K562 (cell line): ENCODE measurements around the gene GMPR. TPM values are rescaled to one million over a fixed set of nuclear protein-coding genes. Genes with fewer than 3 reads are reported as not detected.

Source experiments
- ASH1L ChIP-seq: fragments of 450-650 bp; IDR thresholded peaks from 2 replicates; pipeline ENCODE4 v1.6.1; 2018; ENCODE audit warnings: borderline replicate concordance, mild to moderate bottlenecking, low read depth; ENCODE audit not compliant: partially characterized antibody
- CAMTA2 ChIP-seq: fragments of 250-450 bp; sonication (Bioruptor Pico); conservative IDR thresholded peaks from 2 replicates; pipeline ENCODE4 v1.5.1; 2022
- CBFB ChIP-seq: sonication (generic); formaldehyde crosslinking; IDR thresholded peaks from 2 replicates; pipeline ENCODE4 v1.4.0; 2020; ENCODE audit warnings: mild to moderate bottlenecking, missing genetic modification reagents
- CCAR2 ChIP-seq: fragments of 200-400 bp; formaldehyde crosslinking; IDR thresholded peaks from 2 replicates; pipeline ENCODE4 v1.6.1; 2017; ENCODE audit warnings: mild to moderate bottlenecking, low read depth, low read length
- CEBPG ChIP-seq, 3 experiments: fragments of 200-800 bp in 1 of 3; sonication (Bioruptor generic) in 1 of 3; sonication (generic) in 1 of 3; formaldehyde crosslinking in 1 of 3; IDR thresholded peaks in 2 of 3; conservative IDR thresholded peaks in 1 of 3; 2 replicates each; pipeline versions ENCODE4 v1.6.1 to v1.8.0; 2016 to 2022; ENCODE audit warnings: missing compliant biosample characterization in 2 of 3, missing genetic modification characterization in 2 of 3, mild to moderate bottlenecking in 1 of 3, missing genetic modification reagents in 1 of 3
- ETV1 ChIP-seq: fragments of 450-650 bp; conservative IDR thresholded peaks from 2 replicates; pipeline ENCODE4 v1.6.1; 2016; ENCODE audit warnings: missing genetic modification characterization, control low read depth, low read depth, missing compliant biosample characterization
- ETV6 ChIP-seq, 3 experiments: fragments of 150-350 bp in 1 of 3; sonication (generic) in 1 of 3; formaldehyde crosslinking in 1 of 3; IDR thresholded peaks; 2 replicates each; pipeline versions ENCODE4 v1.6.1 to v1.8.0; 2014 to 2022; ENCODE audit warnings: borderline replicate concordance in 2 of 3, low read depth in 2 of 3, antibody characterized with exemption in 1 of 3, low read length in 1 of 3, mild to moderate bottlenecking in 1 of 3, missing genetic modification reagents in 1 of 3
- HDAC8 ChIP-seq: fragments of 450-650 bp; IDR thresholded peaks from 2 replicates; pipeline ENCODE4 v1.6.1; 2016; ENCODE audit warnings: mild to moderate bottlenecking, missing genetic modification characterization, moderate library complexity, missing compliant biosample characterization
- KAT8 ChIP-seq: fragments of 450-650 bp; IDR thresholded peaks from 2 replicates; pipeline ENCODE4 v1.6.1; 2016; ENCODE audit warnings: low read depth, mild to moderate bottlenecking
- RAD21 ChIP-seq, 2 experiments: fragments of 250-450 bp in 1 of 2; fragments of 450-650 bp in 1 of 2; sonication (Bioruptor Pico) in 1 of 2; formaldehyde crosslinking in 1 of 2; IDR thresholded peaks in 1 of 2; conservative IDR thresholded peaks in 1 of 2; 2 replicates each; pipeline versions ENCODE4 v1.4.0 to v1.8.0; 2020 to 2022; ENCODE audit warnings: mild to moderate bottlenecking in 2 of 2, moderate library complexity in 1 of 2
- RUNX1 ChIP-seq: sonication (generic); IDR thresholded peaks from 2 replicates; pipeline ENCODE4 v1.6.1; 2016; ENCODE audit warnings: antibody characterized with exemption, low read depth
- SMARCA5 ChIP-seq: fragments of 450-650 bp; IDR thresholded peaks from 2 replicates; pipeline ENCODE4 v1.6.1; 2016
- SMARCB1 ChIP-seq: IDR thresholded peaks from 2 replicates; pipeline ENCODE4 v1.6.1; 2011; ENCODE audit warnings: improper control_type of control experiment, low read depth; ENCODE audit not compliant: insufficient read length
- SPI1 ChIP-seq: IDR thresholded peaks from 2 replicates; pipeline ENCODE4 v1.6.1; 2011; ENCODE audit warnings: low read depth, low read length, control low read depth, borderline replicate concordance
- U2AF1 ChIP-seq: fragments of 200-400 bp; formaldehyde crosslinking; optimal IDR thresholded peaks from 2 replicates; pipeline ENCODE3; 2017; ENCODE audit warnings: mild to moderate bottlenecking, low read depth, low read length, moderate library complexity
- ZFP36 ChIP-seq: fragments of 150-350 bp; IDR thresholded peaks from 2 replicates; pipeline ENCODE4 v1.6.1; 2018; ENCODE audit warnings: low read length, low read depth; ENCODE audit not compliant: partially characterized antibody
- ZNF12 ChIP-seq: sonication (generic); formaldehyde crosslinking; IDR thresholded peaks from 2 replicates; pipeline ENCODE4 v1.4.0; 2020; ENCODE audit warnings: mild to moderate bottlenecking, missing genetic modification reagents
- ZNF175 ChIP-seq: fragments of 200-800 bp; sonication (Bioruptor generic); IDR thresholded peaks from 2 replicates; pipeline ENCODE4 v1.6.1; 2016; ENCODE audit warnings: low read depth, mild to moderate bottlenecking, missing genetic modification characterization, missing compliant biosample characterization
- ZNF589 ChIP-seq: fragments of 200-800 bp; sonication (Bioruptor generic); IDR thresholded peaks from 2 replicates; pipeline ENCODE4 v1.6.1; 2016; ENCODE audit warnings: low read depth, missing genetic modification characterization, missing compliant biosample characterization
- ZNF76 ChIP-seq: fragments of 250-450 bp; sonication (Bioruptor Pico); IDR thresholded peaks from 2 replicates; pipeline ENCODE4 v1.4.0; 2020; ENCODE audit warnings: mild to moderate bottlenecking, moderate library complexity, borderline replicate concordance
- polyA plus RNA-seq, 8 experiments: library from polyadenylated mRNA; depleted of rRNA in 4 of 8; stranded (reverse) in 5 of 8; unstranded in 3 of 8; fragments of >200 nt; fragmentation: Nextera tagmentation in 2 of 8; fragmentation: Illumina TruSeq in 1 of 8; extraction: Ambion mirVana in 2 of 8; extraction: Trizol in 1 of 8; gene quantifications; 2 replicates each; pipeline versions ENCODE4 v1.2.1 to v1.2.3, GENCODE V29; 2011 to 2014; ENCODE audit warnings: inconsistent platforms in 1 of 8, missing spikeins in 1 of 8
- total RNA-seq, 7 experiments: library from RNA; depleted of rRNA in 6 of 7; stranded (reverse); fragments of >200 nt in 6 of 7; fragmentation: Illumina TruSeq in 2 of 7; extraction: Trizol in 2 of 7; gene quantifications; 2 replicates each; pipeline versions ENCODE4 v1.2.1 to v1.2.3, GENCODE V29; 2011 to 2021; ENCODE audit warnings: low replicate concordance in 1 of 7
- TF ChIP-seq, protein P1 (sequence below): fragments of 250-450 bp; sonication (Bioruptor Pico); IDR thresholded peaks from 2 replicates; pipeline ENCODE4 v1.8.0; 2022; ENCODE audit warnings: inconsistent platforms
- TF ChIP-seq, protein P2 (sequence below): sonication (generic); formaldehyde crosslinking; IDR thresholded peaks from 2 replicates; pipeline ENCODE4 v1.8.0; 2022; ENCODE audit warnings: missing genetic modification reagents, mild to moderate bottlenecking, borderline replicate concordance
- TF ChIP-seq, protein P3 (sequence below), 2 experiments: fragments of 450-650 bp in 1 of 2; sonication (generic) in 1 of 2; formaldehyde crosslinking in 1 of 2; IDR thresholded peaks in 1 of 2; conservative IDR thresholded peaks in 1 of 2; 2 replicates each; pipeline versions ENCODE4 v1.6.1 to v1.8.1; 2016 to 2023; ENCODE audit warnings: mild to moderate bottlenecking in 2 of 2, moderate library complexity in 2 of 2, inconsistent platforms in 1 of 2, missing genetic modification reagents in 1 of 2

Gene GMPR
- total and polyA plus RNA-seq, 9 of the 15 experiments (the other 6 are each of a cell fraction or from before 2014, with no cell fraction given): 34.6 to 83.7 (median 49.8) TPM

DNA sequence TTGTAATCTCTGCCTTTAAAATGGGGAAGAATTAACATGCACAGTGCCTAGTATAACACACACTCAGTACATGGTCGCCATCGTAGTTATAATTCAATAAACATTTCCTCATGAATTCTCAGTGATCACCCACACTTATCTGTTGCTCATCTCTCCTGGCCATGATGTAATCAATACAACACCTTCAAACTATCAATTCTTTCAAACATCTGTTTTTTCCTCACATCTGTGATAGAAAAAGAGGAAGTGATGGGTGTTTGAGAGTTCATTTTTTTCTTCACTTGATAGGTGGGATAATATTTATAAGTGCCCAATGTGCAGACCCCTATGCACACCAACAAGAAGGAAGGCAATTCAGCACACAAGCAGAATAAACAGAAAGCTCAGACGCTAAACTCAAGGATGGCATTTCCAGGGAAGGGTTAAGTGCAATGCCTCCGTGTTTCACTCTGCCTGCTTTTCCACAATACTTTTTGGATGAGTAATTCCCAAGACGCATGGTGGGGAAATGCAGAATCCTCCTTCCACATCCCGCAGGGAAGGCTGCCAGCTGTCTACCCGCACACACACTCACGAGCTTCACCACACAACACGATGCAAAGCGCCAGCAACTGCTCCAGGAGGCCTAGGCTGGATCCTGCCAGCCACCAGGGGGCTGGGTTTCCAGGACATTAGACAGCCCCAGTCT is 100.3 kb downstream of the GMPR start (continued):
- TF ChIP-seq, protein P1, sequence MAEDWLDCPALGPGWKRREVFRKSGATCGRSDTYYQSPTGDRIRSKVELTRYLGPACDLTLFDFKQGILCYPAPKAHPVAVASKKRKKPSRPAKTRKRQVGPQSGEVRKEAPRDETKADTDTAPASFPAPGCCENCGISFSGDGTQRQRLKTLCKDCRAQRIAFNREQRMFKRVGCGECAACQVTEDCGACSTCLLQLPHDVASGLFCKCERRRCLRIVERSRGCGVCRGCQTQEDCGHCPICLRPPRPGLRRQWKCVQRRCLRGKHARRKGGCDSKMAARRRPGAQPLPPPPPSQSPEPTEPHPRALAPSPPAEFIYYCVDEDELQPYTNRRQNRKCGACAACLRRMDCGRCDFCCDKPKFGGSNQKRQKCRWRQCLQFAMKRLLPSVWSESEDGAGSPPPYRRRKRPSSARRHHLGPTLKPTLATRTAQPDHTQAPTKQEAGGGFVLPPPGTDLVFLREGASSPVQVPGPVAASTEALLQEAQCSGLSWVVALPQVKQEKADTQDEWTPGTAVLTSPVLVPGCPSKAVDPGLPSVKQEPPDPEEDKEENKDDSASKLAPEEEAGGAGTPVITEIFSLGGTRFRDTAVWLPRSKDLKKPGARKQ (CRISPR knock-in tag): no peak
- peak; percentile 39; the same call in 1 of the 2 replicates for TF ChIP-seq CEBPG (CRISPR knock-in tag; IDR thresholded peaks at IDR 0.05)
- peak in 1 of 2 experiments; percentile 62; a peak in 1 of 4 replicates for TF ChIP-seq CEBPG (tag; conservative IDR thresholded peaks at IDR 0.05 in 1 of 2, IDR thresholded peaks at IDR 0.05 in 1 of 2)
- 0 out of 2 replicates have a peak, but pooled peaks have one; percentile 31 for TF ChIP-seq CBFB (CRISPR knock-in tag)
- no peak for TF ChIP-seq SMARCB1
- TF ChIP-seq ZNF589: peak; percentile 79
- no peak for TF ChIP-seq ZNF12 (CRISPR knock-in tag)
- peak; percentile 22; the same call in 1 of the 2 replicates for TF ChIP-seq ETV1 (tag)
- TF ChIP-seq, protein P2, sequence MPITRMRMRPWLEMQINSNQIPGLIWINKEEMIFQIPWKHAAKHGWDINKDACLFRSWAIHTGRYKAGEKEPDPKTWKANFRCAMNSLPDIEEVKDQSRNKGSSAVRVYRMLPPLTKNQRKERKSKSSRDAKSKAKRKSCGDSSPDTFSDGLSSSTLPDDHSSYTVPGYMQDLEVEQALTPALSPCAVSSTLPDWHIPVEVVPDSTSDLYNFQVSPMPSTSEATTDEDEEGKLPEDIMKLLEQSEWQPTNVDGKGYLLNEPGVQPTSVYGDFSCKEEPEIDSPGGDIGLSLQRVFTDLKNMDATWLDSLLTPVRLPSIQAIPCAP (CRISPR knock-in tag): no peak
- TF ChIP-seq SMARCA5: no peak
- no peak for TF ChIP-seq CCAR2
- TF ChIP-seq, protein P3, sequence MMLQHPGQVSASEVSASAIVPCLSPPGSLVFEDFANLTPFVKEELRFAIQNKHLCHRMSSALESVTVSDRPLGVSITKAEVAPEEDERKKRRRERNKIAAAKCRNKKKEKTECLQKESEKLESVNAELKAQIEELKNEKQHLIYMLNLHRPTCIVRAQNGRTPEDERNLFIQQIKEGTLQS (IDR thresholded peaks at IDR 0.05): peak; percentile 45
- TF ChIP-seq, protein P3 (CRISPR knock-in tag; conservative IDR thresholded peaks at IDR 0.05): no peak
- no peak for TF ChIP-seq KAT8
- TF ChIP-seq ETV6 (IDR thresholded peaks at IDR 0.05; ENCODE audit: borderline replicate concordance in 1 of 2, low read depth in 2 of 2, low read length in 1 of 2): no peak
- no peak for TF ChIP-seq ETV6 (CRISPR knock-in tag; IDR thresholded peaks at IDR 0.05; ENCODE audit: borderline replicate concordance)
- TF ChIP-seq HDAC8: peak; percentile 77; the same call in 1 of the 2 replicates
- peak; percentile 94 for TF ChIP-seq SPI1
- no peak for TF ChIP-seq RUNX1
- peak in 1 of 2 experiments; percentile 39; a peak in 2 of 4 replicates for TF ChIP-seq RAD21 (CRISPR knock-in tag; conservative IDR thresholded peaks at IDR 0.05 in 1 of 2, IDR thresholded peaks at IDR 0.05 in 1 of 2)
- TF ChIP-seq CAMTA2: no peak
- TF ChIP-seq U2AF1: no peak
- TF ChIP-seq ZNF76 (CRISPR knock-in tag): 0 out of 2 replicates have a peak, but pooled peaks have one; percentile 1
- no peak for TF ChIP-seq ASH1L
- no peak for TF ChIP-seq ZFP36
- TF ChIP-seq ZNF175 (CRISPR knock-in tag): 0 out of 2 replicates have a peak, but pooled peaks have one; percentile 43
